NT2/D1 (cell line): Measurements from ENCODE around the gene RUNX3.

Experiments used
- DNase-seq: peaks from one replicate; pipeline ENCODE4 v3.0.0-alpha.2; 2011; ENCODE audit warnings: low read depth, low spot score
- H3K27me3 ChIP-seq: 2 replicates; pipeline ENCODE4 v1.6.0; 2011; ENCODE audit warnings: mild to moderate bottlenecking; ENCODE audit not compliant: insufficient read length, insufficient read depth
- H3K36me3 ChIP-seq: 2 replicates; pipeline ENCODE4 v1.6.1; 2011; ENCODE audit warnings: mild to moderate bottlenecking, low read length, mixed read lengths; ENCODE audit not compliant: insufficient read depth, insufficient read length
- H3K4me1 ChIP-seq: 2 replicates; pipeline ENCODE4 v1.5.1; 2011; ENCODE audit not compliant: insufficient read depth, insufficient read length
- H3K4me3 ChIP-seq: 2 replicates; pipeline ENCODE4 v1.5.1; 2011; ENCODE audit warnings: low read depth; ENCODE audit not compliant: insufficient read length
- H3K9ac ChIP-seq: 2 replicates; pipeline ENCODE4 v1.6.0; 2011; ENCODE audit warnings: low read depth; ENCODE audit not compliant: insufficient read length
- H3K9me3 ChIP-seq: 2 replicates; pipeline ENCODE4 v1.5.1; 2011; ENCODE audit warnings: mild to moderate bottlenecking, low read length; ENCODE audit not compliant: insufficient read depth
- SUZ12 ChIP-seq: IDR thresholded peaks from 2 replicates; pipeline ENCODE4 v1.6.1; 2011; ENCODE audit not compliant: insufficient read length, insufficient read depth; ENCODE audit errors: extremely low read depth
- YY1 ChIP-seq: IDR thresholded peaks from 2 replicates; pipeline ENCODE4 v1.6.1; 2011; ENCODE audit not compliant: insufficient read length, insufficient read depth
- ZNF274 ChIP-seq: IDR thresholded peaks from 2 replicates; pipeline ENCODE4 v1.6.1; 2011; ENCODE audit warnings: mild to moderate bottlenecking, low read depth, low read length

Gene RUNX3

GRCh38 chr1:24925082-24925779, 4.8 kb downstream of the RUNX3 start:
- H3K4me1 ChIP-seq: peaks cover 24% of the 10 kb centered on the region
- TF ChIP-seq YY1 (no peak), SUZ12 (no peak), ZNF274 (no peak)
- peaks cover 25% of the 10 kb centered on the region for H3K27me3 ChIP-seq
- no peak overlapping the region for H3K9ac ChIP-seq
- no peak overlapping the region for H3K4me3 ChIP-seq
- DNase-seq: no peak
- H3K36me3 ChIP-seq: peaks cover 56% of the 10 kb centered on the region
- H3K9me3 ChIP-seq: no peaks in the 10 kb centered on the region

- H3K4me1 ChIP-seq: peaks cover 24% of the 10 kb centered on the region
- H3K4me3 ChIP-seq: no peak overlapping the region
- H3K36me3 ChIP-seq: peaks cover 70% of the 10 kb centered on the region
- no peak for TF ChIP-seq ZNF274
- no peak for TF ChIP-seq YY1
- no peak for TF ChIP-seq SUZ12
- DNase-seq: no peak
- peaks cover 15% of the 10 kb centered on the region for H3K27me3 ChIP-seq
- H3K9me3 ChIP-seq: no peaks in the 10 kb centered on the region
- H3K9ac ChIP-seq: peak overlapping the region; percentile 6
Measured at GRCh38 chr1:24923485-24924113, 6.5 kb downstream of the RUNX3 start.

- Histone ChIP-seq H3K27me3 (no peaks in the 10 kb centered on the region), H3K36me3 (peaks cover 81% of the 10 kb centered on the region), H3K4me1 (peaks cover 25% of the 10 kb centered on the region), H3K4me3 (no peak overlapping the region), H3K9me3 (no peaks in the 10 kb centered on the region), H3K9ac (no peak overlapping the region)
- TF ChIP-seq ZNF274 (no peak), YY1 (no peak), SUZ12 (no peak)
- no peak for DNase-seq
Measured at GRCh38 chr1:24921938-24922662, 8.0 kb downstream of the RUNX3 start.

GRCh38 chr1:24921412-24921811, 8.7 kb downstream of the RUNX3 start:
- Histone ChIP-seq H3K4me3 (no peak overlapping the region), H3K9ac (no peak overlapping the region), H3K9me3 (no peaks in the 10 kb centered on the region), H3K36me3 (peaks cover 83% of the 10 kb centered on the region), H3K27me3 (no peaks in the 10 kb centered on the region), H3K4me1 (peaks cover 26% of the 10 kb centered on the region)
- DNase-seq: no peak
- TF ChIP-seq YY1: no peak
- TF ChIP-seq SUZ12: no peak
- TF ChIP-seq ZNF274: no peak

GRCh38 chr1:24920533-24920925, 9.5 kb downstream of the RUNX3 start:
- H3K4me3 ChIP-seq: no peak overlapping the region
- no peak for TF ChIP-seq YY1
- no peak for TF ChIP-seq SUZ12
- TF ChIP-seq ZNF274: no peak
- H3K27me3 ChIP-seq: no peaks in the 10 kb centered on the region
- H3K4me1 ChIP-seq: peaks cover 30% of the 10 kb centered on the region
- H3K9ac ChIP-seq: no peak overlapping the region
- H3K9me3 ChIP-seq: no peaks in the 10 kb centered on the region
- no peak for DNase-seq
- H3K36me3 ChIP-seq: peaks cover 85% of the 10 kb centered on the region

GRCh38 chr1:24919791-24920532, 10.1 kb downstream of the RUNX3 start:
- Histone ChIP-seq H3K36me3 (peaks cover 81% of the 10 kb centered on the region), H3K9ac (no peak overlapping the region)
- TF ChIP-seq ZNF274 (no peak), SUZ12 (no peak), YY1 (no peak)

GRCh38 chr1:24918995-24919605, 11.0 kb downstream of the RUNX3 start:
- peaks cover 81% of the 10 kb centered on the region for H3K36me3 ChIP-seq
- no peak overlapping the region for H3K4me3 ChIP-seq
- no peak for DNase-seq
- H3K27me3 ChIP-seq: no peaks in the 10 kb centered on the region
- no peaks in the 10 kb centered on the region for H3K9me3 ChIP-seq
- TF ChIP-seq YY1 (no peak), SUZ12 (no peak), ZNF274 (no peak)
- H3K4me1 ChIP-seq: peaks cover 26% of the 10 kb centered on the region
- H3K9ac ChIP-seq: no peak overlapping the region

More at GRCh38 chr1:24919791-24920532, 10.1 kb downstream of the RUNX3 start:
- H3K9me3 ChIP-seq: no peaks in the 10 kb centered on the region
- DNase-seq: no peak
- H3K4me1 ChIP-seq: peaks cover 26% of the 10 kb centered on the region
- no peaks in the 10 kb centered on the region for H3K27me3 ChIP-seq
- H3K4me3 ChIP-seq: no peak overlapping the region
